ENCODE results near the gene MAGEA10.
"Not testable (repeated sequence)": the region's sequence is repeated elsewhere in the genome, so short reads cannot be mapped to it uniquely, and the experiment has no call there.

The MAGEA10 gene

GRCh38 chrX:152131525-152131924, 6.9 kb downstream of the MAGEA10 start:
- Mint-ChIP-seq H3K9me3 (no peaks in the 10 kb centered on the region), H3K4me3 (no peak overlapping the region), H3K4me1 (no peaks in the 10 kb centered on the region), H3K27ac (no peak overlapping the region), H3K27me3 (no peaks in the 10 kb centered on the region), H3K36me3 (no peaks in the 10 kb centered on the region)
- no peak for ATAC-seq

GRCh38 chrX:152129069-152129844, 9.1 kb downstream of the MAGEA10 start:
- not testable (repeated sequence) for H3K36me3 Mint-ChIP-seq, H3K4me3 Mint-ChIP-seq, H3K4me1 Mint-ChIP-seq, H3K27me3 Mint-ChIP-seq, H3K9me3 Mint-ChIP-seq, H3K27ac Mint-ChIP-seq, ATAC-seq

- H3K36me3 Mint-ChIP-seq: no peaks in the 10 kb centered on the region
- H3K4me1 Mint-ChIP-seq: no peaks in the 10 kb centered on the region
These were observed 21.1 kb downstream of the MAGEA10 start for GRCh38 chrX:152117305-152117704.

GRCh38 chrX:152108527-152108926, 29.9 kb downstream of the MAGEA10 start:
- H3K4me1 Mint-ChIP-seq: no peaks in the 10 kb centered on the region
- H3K27ac Mint-ChIP-seq: no peak overlapping the region
- no peaks in the 10 kb centered on the region for H3K36me3 Mint-ChIP-seq
- H3K4me3 Mint-ChIP-seq: no peak overlapping the region
- peaks cover 4% of the 10 kb centered on the region for H3K9me3 Mint-ChIP-seq
- no peak for ATAC-seq
- no peaks in the 10 kb centered on the region for H3K27me3 Mint-ChIP-seq

More at GRCh38 chrX:152117305-152117704, 21.1 kb downstream of the MAGEA10 start:
- no peaks in the 10 kb centered on the region for H3K27me3 Mint-ChIP-seq
- H3K9me3 Mint-ChIP-seq: no peaks in the 10 kb centered on the region
- no peak for ATAC-seq
- H3K4me3 Mint-ChIP-seq: no peak overlapping the region
- H3K27ac Mint-ChIP-seq: no peak overlapping the region

- H3K27me3 Mint-ChIP-seq: no peaks in the 10 kb centered on the region
- H3K36me3 Mint-ChIP-seq: no peaks in the 10 kb centered on the region
- H3K4me1 Mint-ChIP-seq: no peaks in the 10 kb centered on the region
- H3K27ac Mint-ChIP-seq: no peak overlapping the region
- no peak overlapping the region for H3K4me3 Mint-ChIP-seq
- H3K9me3 Mint-ChIP-seq: peaks cover 3% of the 10 kb centered on the region
- no peak for ATAC-seq
These were observed 34.5 kb downstream of the MAGEA10 start for GRCh38 chrX:152103866-152104265.

GRCh38 chrX:152086141-152086540, 52.2 kb downstream of the MAGEA10 start:
- H3K27ac Mint-ChIP-seq: no peak overlapping the region
- ATAC-seq: no peak
- H3K27me3 Mint-ChIP-seq: no peaks in the 10 kb centered on the region
- H3K36me3 Mint-ChIP-seq: no peaks in the 10 kb centered on the region
- no peaks in the 10 kb centered on the region for H3K9me3 Mint-ChIP-seq
- no peaks in the 10 kb centered on the region for H3K4me1 Mint-ChIP-seq
- H3K4me3 Mint-ChIP-seq: no peak overlapping the region

Data from stimulated activated memory B cell treated with anti-CD40 and anti-IgM and Interleukin-4, amounts not matched to agents 10 μg/mL and 1 μg/mL and 100 μg/mL, for 72 hours (primary cell).